GM13977 (cell line): ENCODE results near the gene ZNF354B.
"Not testable (repeated sequence)": the region's sequence is repeated elsewhere in the genome, so short reads cannot be mapped to it uniquely, and the experiment has no call there.

Experiments used
- DNase-seq: peaks from one replicate; pipeline ENCODE4 v3.0.0; 2012; ENCODE audit warnings: low spot score
- CTCF ChIP-seq: IDR thresholded peaks from 2 replicates; pipeline ENCODE4 v1.5.1; 2012; ENCODE audit warnings: mild to moderate bottlenecking, control low read depth; ENCODE audit not compliant: insufficient read depth; ENCODE audit errors: extremely low read depth, missing control alignments
- in situ Hi-C: fragments of 300-500 bp; cut with MboI; formaldehyde crosslinking; loops from one replicate; pipeline ENCODE4 v1.12.0; 2022; ENCODE audit warnings: low sequenced_read_pairs, low pct_unique_long_range_greater_than_20kb, mixed read lengths, inconsistent platforms; ENCODE audit not compliant: unreplicated experiment

ZNF354B gene

GRCh38 chr5:178827636-178828035 lies 32.1 kb upstream of the ZNF354B start:
- no peak for TF ChIP-seq CTCF
- in situ Hi-C loops: no loop called here
- DNase-seq: no peak

- no peak for TF ChIP-seq CTCF
- in situ Hi-C loops: no loop called here
- no peak for DNase-seq
Measured at GRCh38 chr5:178831049-178831448, 28.7 kb upstream of the ZNF354B start.

- DNase-seq: no peak
- TF ChIP-seq CTCF: no peak
- in situ Hi-C loops: no loop called here
Measured at GRCh38 chr5:178832618-178833201, 27.0 kb upstream of the ZNF354B start.

- no peak for DNase-seq
- TF ChIP-seq CTCF: no peak
- in situ Hi-C loops: no loop called here
Measured at GRCh38 chr5:178836628-178837027, 23.1 kb upstream of the ZNF354B start.

GRCh38 chr5:178838695-178839318 lies 20.9 kb upstream of the ZNF354B start:
- DNase-seq, in situ Hi-C loops: not testable (repeated sequence)

GRCh38 chr5:178839319-178839704 lies 20.4 kb upstream of the ZNF354B start:
- in situ Hi-C loops: no loop called here
- TF ChIP-seq CTCF: no peak
- no peak for DNase-seq

- DNase-seq, in situ Hi-C loops: not testable (repeated sequence)
Measured at GRCh38 chr5:178840399-178840798, 19.4 kb upstream of the ZNF354B start.

- no peak for DNase-seq
- in situ Hi-C loops: no loop called here
- TF ChIP-seq CTCF: no peak
Measured at GRCh38 chr5:178849316-178849715, 10.4 kb upstream of the ZNF354B start.
